HG02938 (cell line): ENCODE results near the gene GPN1.
"Not testable (repeated sequence)": the region's sequence is repeated elsewhere in the genome, so short reads cannot be mapped to it uniquely, and the experiment has no call there.

Experiments
- ATAC-seq: cut with Tn5 transposase; IDR thresholded peaks from one replicate; pipeline ENCODE4 v1.9.1; 2021; ENCODE audit warnings: mild to moderate bottlenecking, moderate library complexity; ENCODE audit not compliant: unreplicated experiment

GPN1 gene

DNA sequence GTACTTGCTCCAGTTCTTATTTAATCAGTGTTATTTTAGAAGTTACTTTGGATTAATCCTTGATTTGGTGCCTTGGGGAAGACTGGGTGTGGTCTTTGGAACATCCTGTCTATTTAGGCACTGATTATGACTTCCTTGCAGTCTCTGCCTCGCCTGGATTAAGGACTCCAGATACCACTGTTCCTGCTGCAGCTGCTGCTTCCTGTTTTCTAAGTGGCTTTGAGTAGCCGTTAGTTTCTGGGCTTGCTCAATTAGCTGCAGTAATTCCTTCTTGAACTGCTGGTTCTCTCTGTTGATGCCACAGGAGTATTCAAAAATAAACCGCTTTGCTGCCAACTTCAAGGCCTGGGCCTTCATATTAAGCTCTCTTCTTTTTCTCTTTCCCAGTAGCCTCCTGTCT lies 1.9 kb upstream of the GPN1 start:
- ATAC-seq: not testable (repeated sequence)

DNA sequence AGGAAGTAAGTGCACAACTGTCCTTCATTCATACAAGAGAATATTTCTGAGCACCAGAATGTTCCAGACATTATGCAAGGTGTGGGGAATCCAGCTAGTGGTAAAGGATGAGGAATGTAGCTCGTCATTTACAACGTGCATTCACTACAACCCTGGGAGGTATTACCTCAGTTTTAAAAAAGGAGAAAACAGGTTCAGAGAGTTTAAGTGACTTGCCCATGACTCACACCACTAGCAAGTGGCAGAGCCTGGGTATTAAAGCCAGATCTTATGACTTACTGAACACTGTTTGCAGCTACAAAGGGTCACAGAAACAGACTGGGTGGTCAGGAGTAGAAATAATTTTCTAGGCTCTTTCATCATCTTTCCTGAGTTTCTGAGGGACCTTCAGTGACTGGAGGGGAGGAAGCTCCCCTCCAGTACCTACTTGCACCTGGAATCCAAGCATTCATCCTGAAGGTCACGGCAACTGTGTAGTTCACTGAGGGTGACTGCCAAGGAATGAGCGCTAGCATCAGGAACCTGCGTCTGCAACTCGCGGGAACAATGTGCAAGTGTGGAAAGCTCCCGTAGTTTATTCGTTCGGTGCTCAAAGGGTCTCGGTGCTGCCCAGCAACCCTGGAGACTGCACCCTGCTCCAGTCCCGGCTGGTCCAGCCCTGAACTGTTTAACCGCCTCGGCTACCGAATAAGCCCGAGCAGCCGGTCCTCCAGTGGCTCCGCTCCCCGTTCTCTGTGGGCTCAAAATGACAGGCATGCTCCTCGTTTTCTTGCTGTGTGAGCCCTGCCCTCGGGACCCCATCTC lies 685 bp upstream of the GPN1 start:
- ATAC-seq: peak; percentile 23

GRCh38 chr2:27630257-27630656 lies 1.4 kb downstream of the GPN1 start:
- ATAC-seq: not testable (repeated sequence)

DNA sequence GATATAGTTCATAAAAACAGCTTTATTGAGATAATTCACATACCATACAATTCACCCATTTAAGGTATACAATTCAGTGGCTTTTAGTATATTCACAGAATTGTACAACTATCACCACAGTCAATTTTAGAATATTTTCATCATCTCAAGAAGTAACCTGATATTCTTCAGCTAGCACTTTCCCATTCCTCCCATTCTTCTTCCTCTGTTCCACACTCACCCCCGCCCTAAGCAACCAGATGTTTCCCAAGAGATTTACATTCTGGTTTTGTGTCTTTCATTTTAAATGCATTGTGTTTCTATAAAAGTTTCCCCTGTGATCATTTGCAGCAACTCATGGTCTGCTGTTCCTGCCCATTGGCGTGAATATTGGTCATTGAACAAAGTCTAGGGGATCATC lies 5.4 kb downstream of the GPN1 start:
- ATAC-seq: no peak

DNA sequence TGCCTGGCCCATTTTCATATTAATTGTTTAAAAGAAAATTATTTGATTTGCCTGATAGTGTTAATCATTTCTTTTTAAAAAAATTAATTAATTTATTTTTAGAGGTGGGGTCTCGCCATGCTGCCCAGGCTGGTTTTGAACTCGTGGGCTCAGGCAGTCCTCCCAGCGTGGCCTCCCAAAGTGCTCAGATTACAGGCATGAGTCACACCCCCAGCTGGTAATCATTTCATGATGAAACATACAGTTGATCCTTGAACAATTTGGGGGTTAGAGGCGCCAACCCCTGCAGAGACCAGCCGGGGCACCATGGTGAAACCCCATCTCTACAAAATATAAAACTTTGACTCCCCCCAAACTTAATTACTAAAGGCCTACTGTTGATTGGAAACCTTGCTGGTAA lies 7.9 kb downstream of the GPN1 start:
- ATAC-seq: no peak

DNA sequence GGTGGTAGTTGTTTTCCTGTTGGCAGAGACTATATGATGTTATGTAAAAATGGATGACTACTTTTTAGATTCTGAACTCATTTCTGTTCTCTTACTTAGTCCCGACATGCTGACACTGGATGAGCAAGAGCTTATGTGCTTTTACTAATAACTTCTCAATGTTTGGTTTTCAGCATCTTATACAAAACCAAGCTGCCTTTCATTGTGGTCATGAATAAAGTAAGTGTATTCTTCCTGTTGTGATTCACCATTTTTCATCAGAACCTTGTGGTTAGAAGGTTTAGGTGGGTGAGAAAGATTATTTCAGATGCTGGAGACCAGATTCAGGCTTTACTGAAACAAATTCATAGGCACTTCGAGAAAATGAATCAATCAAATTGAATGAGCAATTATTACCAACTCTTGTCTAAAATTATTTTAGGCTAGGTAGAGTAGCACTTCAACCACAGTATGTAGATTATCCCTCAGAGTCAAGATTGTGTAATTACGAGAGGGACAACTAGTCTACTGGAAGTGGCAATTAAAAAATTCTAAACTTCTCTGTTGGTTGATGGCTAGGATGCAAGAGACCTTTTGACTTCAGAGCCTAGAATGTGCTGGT lies 9.3 kb downstream of the GPN1 start:
- ATAC-seq: no peak

- no peak for ATAC-seq
Observed at GRCh38 chr2:27638709-27639108, 9.9 kb downstream of the GPN1 start.

GRCh38 chr2:27640722-27641245 lies 11.9 kb downstream of the GPN1 start:
- no peak for ATAC-seq

- no peak for ATAC-seq
Observed at GRCh38 chr2:27645197-27645596, 16.3 kb downstream of the GPN1 start.

- ATAC-seq: no peak
Observed at GRCh38 chr2:27647289-27647688, 18.4 kb downstream of the GPN1 start.

GRCh38 chr2:27647737-27648136 lies 18.9 kb downstream of the GPN1 start:
- ATAC-seq: no peak

DNA sequence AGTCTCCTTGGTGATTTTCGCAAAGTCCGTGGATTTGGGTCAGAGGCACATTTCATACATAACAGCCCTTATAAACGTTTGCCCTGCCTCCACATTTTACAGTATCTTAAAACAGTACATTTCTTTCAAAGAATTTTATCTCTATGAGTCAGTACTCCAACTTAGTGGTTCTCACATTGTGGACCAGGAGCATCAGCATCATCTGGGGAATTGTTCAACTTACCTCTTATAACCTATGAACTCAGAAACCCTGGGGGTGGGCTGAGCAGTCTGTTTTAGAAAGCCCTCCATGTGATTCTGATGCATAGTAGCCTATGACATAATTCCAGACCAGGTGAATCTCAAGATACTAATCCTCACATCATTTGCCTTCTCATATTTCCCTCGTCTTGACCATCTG lies 22.2 kb downstream of the GPN1 start:
- ATAC-seq: no peak

GRCh38 chr2:27652341-27652740 lies 23.5 kb downstream of the GPN1 start:
- ATAC-seq: no peak

GRCh38 chr2:27652790-27653189 lies 23.9 kb downstream of the GPN1 start:
- no peak for ATAC-seq

DNA sequence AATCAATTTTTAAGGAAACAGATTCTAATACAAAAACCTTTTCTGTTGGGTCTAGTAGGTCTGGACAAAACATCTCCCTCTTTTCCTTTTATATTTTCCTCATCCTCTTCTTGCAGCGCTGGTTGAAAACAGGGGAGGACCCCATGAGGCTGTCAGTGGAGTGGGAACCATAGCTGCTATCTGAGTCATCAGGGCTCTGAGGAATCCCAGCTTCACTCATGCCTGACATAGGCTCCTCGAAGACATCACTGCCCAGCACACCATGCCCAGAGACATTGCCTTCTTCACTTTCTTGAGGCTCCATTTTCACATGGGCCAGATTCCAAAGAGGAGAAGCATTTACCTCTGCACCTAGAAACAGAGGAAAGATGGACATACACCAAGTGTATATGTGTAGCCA lies 24.5 kb downstream of the GPN1 start:
- no peak for ATAC-seq

DNA sequence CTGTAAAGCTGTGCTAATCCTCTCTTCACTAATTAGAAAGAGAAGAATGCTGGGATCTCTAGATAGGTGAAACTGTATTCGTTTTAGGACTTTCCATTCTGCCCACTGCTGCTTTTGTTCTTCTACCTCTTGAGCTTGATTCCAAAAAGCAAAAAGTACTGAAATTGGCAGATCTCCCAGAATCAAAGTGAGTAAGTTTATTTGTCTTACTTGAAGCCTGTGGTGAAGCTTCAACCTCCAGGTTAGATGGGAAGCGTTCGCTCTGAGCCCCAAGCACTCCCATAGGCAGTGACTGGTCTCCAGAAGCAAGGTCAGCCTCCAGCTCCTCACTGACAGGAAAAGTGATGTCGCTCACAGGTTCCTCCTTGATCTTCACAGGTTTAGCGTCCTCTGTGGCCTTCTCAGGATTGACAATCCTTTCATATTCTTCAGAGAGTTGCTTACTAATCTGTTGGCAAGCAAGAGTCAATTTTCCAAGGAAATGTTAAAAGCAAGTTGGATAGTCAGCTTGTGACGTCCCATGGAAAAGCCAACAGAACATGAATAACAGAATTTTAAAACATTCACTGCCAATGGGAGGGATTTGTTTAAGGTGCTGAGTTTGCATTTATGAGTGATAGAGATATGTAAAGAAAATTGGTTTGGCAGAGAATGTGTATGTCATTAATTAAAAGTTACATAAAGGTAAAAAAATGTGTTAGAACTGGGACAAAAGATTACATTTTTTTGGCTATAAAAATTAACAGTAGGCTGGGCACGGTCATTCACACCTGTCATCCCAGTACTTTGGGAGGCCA lies 26.5 kb downstream of the GPN1 start:
- no peak for ATAC-seq

DNA sequence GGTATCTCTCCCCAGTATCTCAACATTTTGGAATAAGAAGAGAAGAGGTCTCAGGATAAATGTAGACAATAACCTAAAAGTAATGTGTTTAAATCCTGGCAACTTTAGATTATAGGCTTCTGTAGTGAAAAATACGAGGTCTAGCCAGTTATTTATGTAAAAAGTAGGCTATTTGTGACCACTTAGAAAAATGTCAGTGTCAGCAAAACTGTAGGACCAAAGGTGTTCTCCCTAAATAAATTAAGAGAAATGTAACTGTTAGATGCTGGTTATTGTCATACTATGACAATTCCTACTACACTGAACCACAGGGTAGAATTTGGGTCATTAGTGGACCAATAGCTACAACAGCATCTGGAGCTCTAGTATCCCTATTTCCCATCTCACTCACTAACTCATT lies 32.5 kb downstream of the GPN1 start:
- ATAC-seq: no peak

DNA sequence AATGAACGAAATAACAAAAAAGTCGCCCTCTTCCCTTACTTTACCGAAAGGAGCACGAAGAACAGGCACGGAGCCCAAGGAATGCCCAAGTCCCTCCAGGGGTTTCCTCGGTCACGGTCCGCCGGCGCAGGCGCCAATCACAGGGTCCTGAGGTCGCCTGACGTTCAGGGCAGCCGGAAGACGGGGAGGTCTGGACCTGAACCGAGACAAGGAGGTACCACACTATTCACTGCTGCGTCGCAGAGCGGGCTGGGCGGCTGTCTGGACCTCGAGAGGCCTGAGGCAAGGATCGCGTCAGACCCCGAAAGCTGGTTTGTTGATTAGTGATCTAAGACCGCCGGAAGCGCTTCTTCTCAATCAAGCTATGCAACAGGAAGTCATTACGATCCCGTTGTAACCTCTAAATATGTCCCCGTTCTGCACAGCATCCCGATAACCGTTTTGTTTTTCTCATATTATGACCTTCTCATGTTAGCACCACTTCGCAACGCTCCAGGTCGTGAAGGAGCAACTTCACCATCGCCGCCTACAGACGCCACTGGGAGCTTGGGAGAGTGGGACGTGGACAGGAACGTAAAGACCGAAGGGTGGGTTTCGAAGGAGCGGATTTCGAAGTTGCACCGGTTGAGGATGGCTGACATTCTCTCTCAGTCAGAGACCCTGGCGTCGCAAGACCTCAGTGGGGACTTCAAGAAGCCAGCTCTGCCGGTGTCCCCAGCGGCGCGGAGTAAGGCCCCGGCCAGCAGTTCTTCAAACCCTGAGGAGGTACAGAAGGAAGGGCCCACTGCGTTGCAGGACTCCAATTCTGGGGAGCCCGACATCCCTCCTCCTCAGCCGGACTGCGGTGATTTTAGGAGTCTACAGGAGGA lies 34.7 kb downstream of the GPN1 start, which contains the start of the genes SLC4A1AP and SUPT7L:
TSS of gene SLC4A1AP (plus strand) at position 605 of the 869 bp plus-strand sequence. CDS start at position 631, 26 bp downstream.
TSS of gene SUPT7L (minus strand) at position 330 of the 869 bp plus-strand sequence. CDS start 1,422 bp downstream, outside the sequence.
- ATAC-seq: peak; percentile 76

DNA sequence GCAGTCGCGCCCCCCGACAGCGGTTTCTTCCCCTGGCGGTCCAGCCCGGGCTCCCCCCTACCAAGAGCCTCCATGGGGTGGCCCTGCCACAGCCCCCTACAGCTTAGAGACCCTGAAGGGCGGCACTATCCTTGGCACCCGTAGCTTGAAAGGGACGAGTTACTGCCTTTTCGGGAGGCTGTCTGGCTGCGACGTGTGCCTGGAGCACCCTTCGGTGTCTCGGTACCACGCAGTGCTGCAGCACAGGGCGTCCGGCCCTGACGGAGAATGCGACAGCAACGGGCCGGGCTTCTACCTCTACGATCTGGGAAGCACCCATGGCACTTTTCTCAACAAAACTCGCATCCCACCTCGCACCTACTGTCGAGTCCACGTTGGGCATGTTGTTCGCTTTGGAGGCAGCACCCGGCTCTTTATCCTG lies 35.3 kb downstream of the GPN1 start:
- no peak for ATAC-seq

GRCh38 chr2:27664622-27665363 lies 35.9 kb downstream of the GPN1 start:
- no peak for ATAC-seq
